HG02610 (cell line): ENCODE data around the gene PIK3R6.

Experiments used
- ATAC-seq: cut with Tn5 transposase; IDR thresholded peaks from one replicate; pipeline ENCODE4 v1.9.1; 2021; ENCODE audit warnings: mild to moderate bottlenecking, moderate library complexity; ENCODE audit not compliant: unreplicated experiment

PIK3R6 gene

DNA sequence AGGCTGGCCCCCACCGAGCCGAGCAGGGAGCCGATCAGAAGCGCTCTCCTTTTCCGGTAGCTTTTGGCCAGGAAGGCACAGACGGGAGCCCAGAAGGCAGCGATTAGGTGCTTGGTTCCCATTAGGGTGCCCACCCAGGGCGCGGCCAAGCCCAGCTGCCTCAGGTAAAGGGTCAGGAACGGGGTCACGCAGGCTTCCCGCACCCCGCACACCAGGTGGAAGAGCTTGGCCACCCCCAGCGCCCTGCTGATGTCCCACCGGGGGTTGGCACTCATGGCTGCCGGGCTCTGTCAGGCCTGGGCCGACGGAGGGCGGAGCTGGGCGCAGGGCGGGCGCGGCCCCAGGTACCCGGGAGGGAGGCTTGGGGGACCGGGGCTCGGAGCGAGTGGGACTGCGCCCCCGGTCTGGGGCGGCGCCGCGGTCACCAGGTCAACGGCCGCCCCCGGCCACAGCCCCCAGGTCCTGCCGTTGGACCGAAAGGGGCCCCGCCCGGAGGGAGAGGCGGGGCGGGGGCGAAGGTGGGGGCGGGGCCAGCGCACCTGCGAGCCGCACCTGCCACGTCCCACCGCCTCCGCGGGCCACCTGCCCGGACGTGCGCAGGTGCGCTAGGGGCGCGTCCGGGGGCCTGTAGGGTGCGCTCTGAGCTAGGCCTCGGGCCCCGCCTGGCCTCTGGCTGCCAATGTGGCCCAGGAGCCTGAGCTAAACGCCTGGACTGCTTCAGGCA is 68.5 kb downstream of the PIK3R6 start, which contains the start of gene MFSD6L:
Gene MFSD6L, minus strand, starts transcription at position 520 of the 724 bp plus-strand sequence. Its CDS starts 245 bp downstream, at position 275.
- ATAC-seq: no peak

- no peak for ATAC-seq
Observed at GRCh38 chr17:8798176-8798845, 69.2 kb downstream of the PIK3R6 start.

GRCh38 chr17:8797621-8798175 is 69.8 kb downstream of the PIK3R6 start:
- ATAC-seq: no peak

GRCh38 chr17:8794636-8795035 is 72.8 kb downstream of the PIK3R6 start:
- ATAC-seq: no peak

GRCh38 chr17:8793649-8794048 is 73.8 kb downstream of the PIK3R6 start:
- ATAC-seq: no peak

GRCh38 chr17:8792646-8793045 is 74.8 kb downstream of the PIK3R6 start:
- ATAC-seq: no peak

GRCh38 chr17:8791910-8792270 is 75.6 kb downstream of the PIK3R6 start:
- no peak for ATAC-seq

GRCh38 chr17:8791248-8791909 is 76.1 kb downstream of the PIK3R6 start:
- no peak for ATAC-seq

DNA sequence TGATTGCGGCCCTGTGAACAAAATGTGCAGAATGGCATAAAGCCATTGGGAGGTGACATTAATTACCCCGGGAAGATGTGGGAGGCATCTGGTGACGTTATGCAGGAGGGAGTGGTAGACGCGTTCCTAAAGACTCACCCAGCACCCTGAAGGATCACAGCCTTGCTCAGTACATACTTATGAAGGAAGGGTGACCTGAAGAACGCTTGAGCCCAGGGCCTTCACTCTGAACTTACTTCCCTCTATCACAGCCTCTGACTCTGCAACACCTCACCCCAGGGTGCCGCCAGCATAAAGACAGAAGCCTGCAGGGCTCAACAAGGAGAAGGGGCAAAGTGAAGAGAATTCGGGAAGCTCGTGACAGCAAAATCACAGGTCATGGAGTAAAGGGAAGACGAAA is 77.7 kb downstream of the PIK3R6 start:
- ATAC-seq: no peak

GRCh38 chr17:8788998-8789397 is 78.5 kb downstream of the PIK3R6 start:
- ATAC-seq: no peak

- no peak for ATAC-seq
Observed at GRCh38 chr17:8785547-8786413, 81.7 kb downstream of the PIK3R6 start.

GRCh38 chr17:8782176-8782575 is 85.3 kb downstream of the PIK3R6 start:
- no peak for ATAC-seq

DNA sequence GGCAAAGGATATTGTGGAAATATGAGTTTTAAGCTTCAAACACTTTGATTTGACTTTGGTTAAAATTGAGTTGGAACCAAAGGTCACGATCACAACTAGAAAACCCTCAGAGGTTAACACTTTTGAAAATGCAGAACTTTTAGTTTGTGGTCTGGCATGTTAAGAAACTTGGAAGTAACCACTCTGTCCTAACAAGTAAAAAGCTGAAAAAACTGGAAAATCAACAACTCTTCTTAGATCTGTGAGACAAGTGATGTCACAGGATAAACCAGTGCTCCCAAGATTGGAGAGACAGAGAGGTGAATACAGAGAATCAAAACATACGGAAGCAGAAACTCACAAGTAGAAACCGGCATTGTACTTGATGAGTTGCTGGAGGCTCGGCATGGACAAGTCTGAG is 85.7 kb downstream of the PIK3R6 start:
- ATAC-seq: no peak

DNA sequence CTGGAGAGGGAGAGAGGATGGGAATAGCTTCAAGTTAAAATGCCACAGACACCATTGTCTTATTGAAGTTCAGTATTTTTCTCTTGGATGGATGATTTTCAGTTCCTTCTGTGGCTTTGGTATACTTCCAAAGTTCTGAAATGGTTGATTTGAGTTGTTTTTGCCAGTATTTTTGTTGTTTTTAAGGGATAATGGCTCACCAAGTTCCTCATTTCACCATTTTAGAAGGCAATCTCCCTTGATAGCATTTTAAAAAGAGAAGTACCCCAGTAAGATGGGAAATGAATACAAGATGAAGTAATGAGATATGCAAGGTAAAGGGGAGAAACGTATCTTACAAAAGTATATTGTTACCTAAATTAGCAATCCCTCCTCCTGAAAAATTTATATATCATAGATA is 90.6 kb downstream of the PIK3R6 start:
- no peak for ATAC-seq

DNA sequence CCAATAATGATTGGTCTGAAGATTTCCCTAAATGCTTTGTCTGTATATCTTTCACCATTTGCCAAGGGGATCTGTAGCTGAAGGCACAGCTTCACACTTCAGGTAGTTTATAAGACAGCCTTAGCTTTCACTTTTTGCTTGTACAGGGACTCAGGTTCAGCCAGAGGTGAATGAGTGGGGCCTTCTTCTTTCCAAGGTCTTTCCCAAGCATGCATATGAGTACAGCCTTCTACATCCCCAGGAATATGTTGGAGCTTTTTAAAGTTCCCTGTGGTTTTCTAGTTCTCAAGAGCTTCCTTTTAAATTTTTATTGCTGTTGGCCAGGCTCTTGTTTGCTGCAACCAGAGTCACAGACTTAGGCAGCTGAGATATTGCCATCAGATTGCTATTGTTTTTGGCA is 91.2 kb downstream of the PIK3R6 start:
- ATAC-seq: no peak

DNA sequence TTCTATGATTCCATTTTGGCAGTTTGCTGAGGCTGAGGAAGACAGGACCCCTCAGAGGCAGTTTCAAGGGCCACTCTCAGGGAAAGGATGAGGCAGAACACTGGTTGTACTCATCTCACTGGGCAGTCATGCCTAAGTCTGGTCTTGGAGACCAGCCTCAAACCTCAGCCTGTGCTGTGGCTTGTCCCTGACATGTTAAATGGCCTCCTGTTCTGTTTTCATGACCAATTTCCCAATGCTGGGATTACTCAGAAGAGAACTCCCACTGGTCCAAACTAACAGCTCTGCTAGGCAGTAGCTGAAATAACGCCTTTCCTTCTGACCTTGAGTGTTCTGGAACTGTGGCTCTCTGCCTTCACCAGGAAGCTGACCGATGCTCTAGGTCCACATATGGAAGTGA is 100.7 kb downstream of the PIK3R6 start:
- no peak for ATAC-seq

DNA sequence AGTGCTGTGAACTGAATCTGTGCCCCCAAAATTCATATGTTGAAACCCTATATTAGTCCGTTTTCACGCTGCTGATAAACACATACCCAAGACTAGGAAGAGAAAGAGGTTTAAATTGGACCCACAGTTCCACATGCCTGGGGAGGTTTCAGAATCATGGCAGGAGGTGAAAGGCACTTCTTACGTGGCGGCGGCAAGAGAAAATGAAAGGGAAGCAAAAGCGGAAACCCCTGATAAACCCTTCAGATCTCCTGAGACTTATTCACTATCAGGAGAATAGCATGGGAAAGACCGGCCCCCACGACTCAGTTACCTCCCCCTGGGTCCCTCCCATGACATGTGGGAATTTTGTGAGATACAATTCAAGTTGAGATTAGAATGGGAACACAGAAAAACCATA is 105.5 kb downstream of the PIK3R6 start:
- no peak for ATAC-seq

DNA sequence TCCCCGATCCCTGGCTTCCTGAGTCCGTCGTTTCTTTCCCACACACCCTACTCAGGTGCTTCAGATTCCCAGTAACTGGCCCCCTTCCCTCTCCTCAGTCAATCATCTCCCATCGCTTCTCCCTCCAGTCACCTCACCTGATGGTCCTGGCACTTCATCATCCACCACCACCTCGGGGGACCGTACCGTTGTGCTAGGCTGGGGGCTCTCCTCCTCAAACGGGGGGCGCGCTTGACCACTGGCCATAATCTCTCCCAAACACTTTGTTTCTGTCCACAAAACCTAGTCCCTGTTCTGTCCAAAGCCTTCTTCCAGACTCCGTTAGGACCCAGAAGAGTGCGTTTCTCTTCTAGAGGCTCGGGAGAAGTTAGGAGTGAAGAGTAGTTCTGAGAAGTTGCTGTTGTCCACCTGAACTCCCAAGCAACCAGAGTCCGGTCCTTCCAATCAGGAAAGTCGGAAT is 109.3 kb downstream of the PIK3R6 start, which contains the start of gene SPDYE4:
Gene SPDYE4, minus strand, starts transcription at position 410 of the 460 bp plus-strand sequence. Its CDS starts 164 bp downstream, at position 246.
- no peak for ATAC-seq

GRCh38 chr17:8757189-8757588 is 110.3 kb downstream of the PIK3R6 start:
- no peak for ATAC-seq

GRCh38 chr17:8755590-8756255 is 111.8 kb downstream of the PIK3R6 start:
- no peak for ATAC-seq
